Stimulated activated CD4-positive, alpha-beta T cell treated with anti-CD3 and anti-CD28 coated beads, Interleukin-4, amount 100 ng/mL, for 4 hours (primary cell): ENCODE measurements around the gene SLC44A5.
"Not testable (repeated sequence)": the region's sequence is repeated elsewhere in the genome, so short reads cannot be mapped to it uniquely, and the experiment has no call there.

Experiments
- DNase-seq, 2 experiments: peaks; one replicate each; pipeline ENCODE4 v3.0.0-alpha.2; 2020

SLC44A5 gene

DNA sequence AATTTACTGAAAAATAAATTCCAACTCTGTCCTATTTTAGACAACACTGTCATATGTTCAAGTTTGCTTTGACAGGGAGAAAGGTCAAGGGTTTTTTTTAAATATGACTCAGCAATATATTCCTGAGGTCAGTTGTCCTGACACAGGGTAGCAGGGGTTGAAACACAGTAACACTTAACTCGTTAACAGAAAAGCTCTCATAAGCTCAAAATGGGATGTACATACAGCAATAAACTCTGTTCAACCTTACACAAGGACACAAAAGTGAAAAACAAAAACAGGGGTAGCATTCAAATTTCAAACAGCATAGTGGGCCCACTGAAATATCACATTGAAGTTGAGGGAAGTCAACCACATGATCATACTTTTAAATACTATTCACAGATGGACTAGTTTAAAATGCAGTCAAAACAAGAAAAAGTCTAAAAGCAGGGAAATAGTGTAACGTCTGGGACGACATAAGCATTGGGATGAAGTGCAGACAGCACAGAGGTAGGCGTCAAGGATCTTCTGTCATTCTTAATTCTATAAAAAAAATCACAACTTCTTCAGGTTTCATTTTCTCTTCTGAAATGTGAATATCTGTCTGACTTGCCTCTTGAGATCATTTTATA, 89.9 kb downstream of the SLC44A5 start:
- no peak for DNase-seq

DNA sequence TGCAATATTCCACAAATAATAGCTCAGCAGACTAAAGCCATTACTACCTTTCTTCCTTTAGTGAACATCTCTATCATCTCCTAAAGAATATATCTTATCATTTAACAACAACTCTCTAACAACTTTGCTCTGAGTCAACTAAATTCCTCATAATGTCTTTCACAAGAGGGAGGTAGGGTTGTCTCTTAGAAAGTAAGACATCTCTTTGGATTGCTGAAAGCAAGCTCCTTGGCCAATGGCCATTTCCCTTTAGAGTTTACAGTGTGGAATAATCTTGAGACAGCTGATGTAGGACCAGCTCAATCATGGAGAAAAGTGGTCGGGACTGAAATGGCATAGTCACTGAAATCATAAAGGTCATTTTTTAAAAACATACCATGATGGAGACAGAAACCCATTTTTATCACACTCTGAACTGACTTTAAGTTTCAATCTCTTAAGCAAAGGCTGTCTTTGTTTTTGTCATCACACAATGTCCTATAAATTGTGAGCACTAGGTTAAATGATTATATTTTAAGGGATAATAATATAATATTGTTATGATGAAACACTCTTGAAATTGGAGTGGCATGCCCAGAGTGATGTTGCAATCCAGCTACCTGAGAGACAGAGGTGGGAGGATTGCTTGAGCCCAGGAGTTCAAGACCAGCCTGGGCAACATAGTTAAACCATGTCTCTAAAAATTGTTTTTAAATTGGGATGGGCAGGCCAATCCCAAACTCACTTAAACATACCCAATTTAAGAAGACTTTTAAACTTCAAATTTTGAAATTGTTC, 91.1 kb downstream of the SLC44A5 start:
- DNase-seq = no peak

DNA sequence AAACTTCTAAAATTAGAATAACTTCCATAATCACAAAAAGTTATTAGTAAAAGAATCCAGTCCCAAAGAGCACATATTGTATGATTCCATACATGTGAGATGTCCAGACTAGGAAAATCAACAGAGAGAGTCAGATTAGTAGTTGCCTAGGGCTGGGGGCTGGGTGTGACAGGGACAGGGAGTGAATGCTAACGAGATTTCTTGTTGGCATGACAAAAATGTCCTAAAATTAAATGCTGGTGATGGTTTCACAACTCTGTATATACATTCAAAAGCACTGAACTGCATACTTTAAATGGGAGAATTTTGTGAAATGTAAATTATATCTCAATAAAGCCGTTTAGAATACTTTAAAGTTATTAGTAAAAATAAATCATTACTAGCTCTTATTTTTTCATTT, 92.2 kb downstream of the SLC44A5 start:
- DNase-seq = no peak

DNA sequence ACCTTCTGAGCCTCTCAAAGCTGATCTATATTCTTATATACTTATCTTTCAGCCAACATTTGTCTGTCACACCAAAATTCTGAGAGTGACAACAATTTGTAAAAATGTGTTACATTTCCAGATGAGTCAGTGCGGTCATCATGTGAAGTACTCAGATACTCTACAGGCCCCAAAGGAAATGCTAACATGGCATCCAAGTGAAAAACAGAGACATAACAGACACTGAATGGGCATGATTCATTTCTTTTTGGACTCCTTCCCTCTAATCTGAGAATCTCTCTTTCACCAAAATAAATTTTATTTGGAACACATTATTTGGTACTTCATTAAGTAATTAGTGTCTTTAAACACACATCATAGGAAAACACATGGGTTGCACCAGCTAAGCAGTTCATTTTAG, 96.6 kb downstream of the SLC44A5 start:
- DNase-seq = no peak

DNA sequence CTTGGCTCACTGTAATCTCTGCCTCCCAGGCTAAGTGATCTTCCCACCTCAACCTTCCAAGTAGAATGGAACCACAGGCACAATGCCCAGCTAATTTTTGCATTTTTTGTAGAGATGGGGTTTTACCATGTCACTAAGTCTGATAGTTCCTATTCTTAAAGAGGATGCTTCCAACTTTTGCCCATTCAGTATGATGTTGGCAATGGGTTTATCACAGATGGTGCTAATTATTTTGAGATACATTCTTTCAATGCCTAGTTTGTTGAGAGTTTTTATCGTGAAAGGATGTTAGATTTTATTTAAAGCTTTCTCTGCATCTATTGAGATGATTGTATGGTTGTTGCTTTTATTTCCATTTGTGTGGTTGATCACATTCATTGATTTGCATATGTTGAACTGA, 103.9 kb downstream of the SLC44A5 start:
- no peak for DNase-seq

DNA sequence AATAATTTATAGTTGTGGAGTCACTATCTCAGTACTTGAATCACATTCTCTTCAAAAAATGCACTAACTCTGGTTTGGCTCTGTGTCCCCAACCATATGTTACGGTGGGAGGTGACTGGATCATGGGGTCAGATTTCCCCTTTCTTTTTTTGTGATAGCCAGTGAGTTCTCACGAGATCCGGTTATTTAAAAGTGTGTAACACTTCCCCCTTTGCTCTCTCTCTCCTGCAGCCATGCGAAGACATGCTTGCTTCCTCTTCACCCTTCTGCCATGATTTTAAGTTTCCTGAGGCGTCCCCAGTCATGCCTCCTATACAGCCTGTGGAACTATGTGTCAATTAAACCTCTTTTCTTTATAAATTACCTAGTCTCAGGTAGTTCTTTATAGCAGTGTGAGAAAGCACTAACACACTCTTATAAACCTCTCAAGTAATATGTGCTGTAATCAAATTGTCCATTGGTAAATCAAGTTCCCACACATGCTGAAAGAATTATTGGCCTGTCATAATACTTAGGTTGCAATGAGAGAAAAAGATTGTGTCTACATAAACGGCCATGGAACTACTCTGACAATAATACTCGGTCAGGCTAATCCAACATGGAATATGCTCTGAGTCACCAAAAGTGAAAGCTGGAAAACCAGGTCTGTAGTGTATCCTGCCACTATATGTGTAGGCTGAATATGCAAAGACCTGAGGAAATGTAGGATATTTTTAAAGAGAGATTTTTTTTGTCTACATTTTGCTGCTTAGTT, 107.5 kb downstream of the SLC44A5 start:
- DNase-seq = no peak

DNA sequence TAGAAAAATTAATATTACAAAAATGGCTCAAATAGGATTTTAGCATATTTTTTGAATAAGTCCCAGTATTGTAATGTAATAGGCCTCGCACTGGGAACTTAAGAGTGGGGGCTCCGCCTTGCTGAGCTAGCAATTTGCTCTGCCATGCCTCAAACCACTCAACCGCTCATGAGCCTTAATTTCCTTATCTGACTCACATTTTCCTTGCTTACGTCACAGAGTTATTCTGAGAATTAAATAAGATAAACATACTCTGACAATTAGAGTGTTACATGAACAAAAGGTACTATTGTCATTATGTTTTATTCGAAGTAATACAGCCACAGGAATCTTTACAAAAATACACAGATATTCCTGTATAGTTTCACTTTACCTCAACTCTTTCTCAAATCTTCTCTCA, 108.1 kb downstream of the SLC44A5 start:
- no peak for DNase-seq

DNA sequence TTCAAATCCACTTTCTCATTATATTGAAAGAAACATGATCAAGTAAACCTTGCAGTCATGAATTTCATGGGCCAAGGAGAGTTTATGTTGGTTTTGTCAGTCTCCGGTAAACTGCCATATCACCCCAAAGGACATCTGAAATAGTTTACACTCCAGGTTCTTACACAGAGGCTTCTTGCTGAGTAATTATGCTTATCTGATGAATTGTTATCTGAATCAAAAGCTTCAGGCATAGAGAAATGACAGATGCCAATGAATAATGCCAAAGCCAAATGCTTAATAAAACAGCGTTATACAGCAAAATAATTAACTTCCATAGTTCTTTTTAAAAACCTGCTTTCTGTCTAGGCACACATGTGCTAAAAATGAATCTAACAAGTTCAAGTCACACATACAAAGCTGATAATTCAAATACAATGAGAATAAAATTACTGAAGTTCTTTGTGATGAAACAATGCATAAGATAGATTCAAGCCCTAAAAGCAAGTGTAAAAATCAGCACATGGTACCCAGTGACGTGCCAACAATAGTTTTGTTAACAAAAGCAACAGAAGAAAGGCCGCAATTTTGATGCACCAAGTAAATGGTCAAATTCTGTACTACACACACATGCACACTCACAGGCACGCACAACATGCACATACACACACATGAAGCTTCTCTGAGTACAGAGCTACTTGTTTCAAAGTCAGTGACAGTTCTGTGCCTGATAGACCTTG, 109.2 kb downstream of the SLC44A5 start:
- no peak for DNase-seq

DNA sequence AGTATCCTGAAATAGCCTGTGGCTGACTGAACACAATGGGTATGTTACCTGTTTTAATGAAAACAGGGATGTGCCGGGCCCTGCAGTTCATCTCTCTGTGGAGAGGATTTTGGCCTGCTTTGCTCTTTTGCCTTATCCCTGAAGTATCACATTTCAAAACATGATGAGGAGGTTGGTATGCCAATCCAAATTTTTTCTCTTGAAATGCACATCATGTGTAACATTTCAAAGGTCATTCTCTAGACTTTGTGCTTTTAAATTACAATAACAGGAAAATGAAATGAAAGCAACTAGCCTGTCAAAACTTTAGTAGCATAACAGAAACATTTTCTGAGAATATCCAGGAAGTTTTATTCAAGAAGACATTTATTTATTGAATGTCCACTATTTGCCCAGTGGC, 118.9 kb downstream of the SLC44A5 start:
- DNase-seq = no peak

DNA sequence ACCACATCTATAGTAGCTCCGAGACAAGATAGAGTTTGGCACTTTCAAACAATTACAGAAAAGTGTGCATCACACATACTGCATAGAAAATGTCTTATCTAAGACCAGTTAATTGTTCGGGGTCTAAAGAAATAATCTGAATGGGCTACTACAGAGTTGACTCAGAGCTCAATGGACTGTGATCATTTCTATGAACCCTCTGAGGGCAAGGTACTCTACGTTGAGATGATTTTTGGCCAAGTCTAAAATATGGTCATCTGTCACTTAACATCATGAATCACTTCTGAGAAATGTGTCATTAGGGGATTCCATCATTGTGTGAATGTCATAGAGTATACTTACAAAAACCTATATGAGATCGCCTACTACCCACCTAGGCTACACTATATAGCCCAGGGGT, 123.5 kb downstream of the SLC44A5 start:
- DNase-seq = no peak

DNA sequence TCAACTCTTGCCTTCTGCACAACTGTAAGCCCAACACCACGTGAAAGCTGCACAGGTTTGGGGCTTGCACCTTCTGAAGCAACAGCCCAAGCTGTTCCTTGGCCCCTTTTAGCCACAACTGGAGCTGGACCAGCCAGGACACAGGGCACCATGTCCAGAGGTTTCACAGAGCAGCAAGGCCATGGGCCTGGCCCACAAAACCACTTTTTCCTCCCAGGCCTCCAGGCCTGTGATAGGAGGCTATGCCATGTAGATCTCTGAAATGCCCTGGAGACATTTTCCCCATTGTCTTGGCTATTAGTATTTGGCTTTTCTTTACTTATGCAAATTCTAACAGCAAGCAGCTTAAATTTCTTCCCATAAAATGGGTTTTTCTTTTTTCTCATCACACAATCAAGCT, 126.1 kb downstream of the SLC44A5 start:
- no peak for DNase-seq

DNA sequence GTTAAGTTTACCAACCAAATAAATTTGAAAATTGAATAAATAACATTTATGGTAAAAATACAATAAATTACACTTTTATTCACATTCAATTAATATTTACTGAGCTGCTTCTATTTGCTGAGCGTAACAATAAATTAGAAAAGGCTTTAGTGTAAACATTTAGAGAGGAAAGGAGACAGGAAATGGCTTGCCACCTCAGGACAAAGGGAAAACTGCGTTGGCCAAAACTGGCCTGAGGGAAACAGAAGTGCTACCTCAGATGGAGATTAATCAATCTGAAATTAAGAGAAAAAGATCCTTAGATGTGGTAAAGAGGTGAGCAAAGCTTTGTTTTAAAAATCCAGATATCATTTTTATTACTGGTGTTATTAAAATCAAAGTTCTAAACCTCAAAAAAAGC, 128.0 kb downstream of the SLC44A5 start:
- no peak for DNase-seq

DNA sequence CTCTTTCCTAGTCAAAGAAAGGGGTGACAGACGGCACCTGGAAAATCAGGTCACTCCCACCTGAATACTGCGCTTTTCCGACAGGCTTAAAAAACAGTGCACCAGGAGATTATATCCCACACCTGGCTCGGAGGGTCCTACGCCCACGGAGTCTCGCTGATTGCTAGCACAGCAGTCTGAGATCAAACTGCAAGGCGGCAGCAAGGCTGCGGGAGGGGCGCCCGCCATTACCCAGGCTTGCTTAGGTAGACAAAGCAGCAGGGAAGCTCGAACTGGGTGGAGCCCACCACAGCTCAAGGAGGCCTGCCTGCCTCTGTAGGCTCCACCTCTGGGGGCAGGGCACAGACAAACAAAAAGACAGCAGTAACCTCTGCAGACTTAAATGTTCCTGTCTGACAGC, 134.4 kb downstream of the SLC44A5 start:
- DNase-seq = not testable (repeated sequence)

DNA sequence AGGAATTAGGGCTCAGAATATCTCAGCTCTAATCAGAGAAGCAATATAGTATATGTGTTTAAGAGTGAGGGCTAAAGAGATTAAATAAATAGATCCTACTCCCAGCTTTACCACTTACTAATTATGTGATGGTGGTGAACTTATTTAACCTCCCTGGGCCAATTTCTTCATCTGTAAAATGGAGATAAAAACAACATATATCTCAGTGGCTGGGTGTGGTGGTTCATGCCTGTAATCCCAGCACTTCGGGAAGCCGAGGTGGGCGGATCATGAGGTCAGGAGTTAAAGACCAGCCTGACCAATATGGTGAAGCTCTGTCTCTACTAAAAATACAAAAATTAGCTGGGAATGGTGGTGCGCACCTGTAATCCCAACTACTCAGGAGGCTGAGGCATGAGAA, 135.2 kb downstream of the SLC44A5 start:
- DNase-seq = no peak

DNA sequence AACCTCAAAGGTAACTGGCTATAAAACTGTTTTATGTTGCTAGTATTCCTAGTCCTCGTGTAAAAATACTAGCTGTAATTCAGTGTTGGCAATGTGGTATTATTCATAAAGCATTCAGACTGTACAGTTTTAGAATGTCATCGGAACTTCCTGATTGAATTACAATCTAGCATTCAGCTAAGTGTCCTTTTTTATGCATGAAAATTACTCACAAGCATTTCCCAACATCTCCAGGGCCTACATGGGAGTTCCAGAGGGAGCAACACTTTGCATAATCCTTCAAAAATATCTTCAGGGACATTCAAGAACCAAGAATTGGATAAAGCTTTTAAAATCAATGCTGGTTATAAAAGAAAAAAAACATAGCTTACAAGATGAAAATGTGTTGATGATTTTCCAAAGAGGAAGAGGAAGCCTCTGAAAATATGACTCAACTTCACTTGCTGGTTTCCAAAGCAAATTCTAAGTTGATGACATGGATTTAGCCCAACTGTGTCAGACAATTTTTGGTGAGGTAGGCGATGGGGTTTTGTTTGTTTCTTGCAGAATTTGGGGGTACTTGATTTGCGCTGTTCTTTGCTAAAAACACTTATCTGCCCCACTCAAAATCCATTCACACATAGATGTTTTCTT, 137.8 kb downstream of the SLC44A5 start:
- DNase-seq = no peak

DNA sequence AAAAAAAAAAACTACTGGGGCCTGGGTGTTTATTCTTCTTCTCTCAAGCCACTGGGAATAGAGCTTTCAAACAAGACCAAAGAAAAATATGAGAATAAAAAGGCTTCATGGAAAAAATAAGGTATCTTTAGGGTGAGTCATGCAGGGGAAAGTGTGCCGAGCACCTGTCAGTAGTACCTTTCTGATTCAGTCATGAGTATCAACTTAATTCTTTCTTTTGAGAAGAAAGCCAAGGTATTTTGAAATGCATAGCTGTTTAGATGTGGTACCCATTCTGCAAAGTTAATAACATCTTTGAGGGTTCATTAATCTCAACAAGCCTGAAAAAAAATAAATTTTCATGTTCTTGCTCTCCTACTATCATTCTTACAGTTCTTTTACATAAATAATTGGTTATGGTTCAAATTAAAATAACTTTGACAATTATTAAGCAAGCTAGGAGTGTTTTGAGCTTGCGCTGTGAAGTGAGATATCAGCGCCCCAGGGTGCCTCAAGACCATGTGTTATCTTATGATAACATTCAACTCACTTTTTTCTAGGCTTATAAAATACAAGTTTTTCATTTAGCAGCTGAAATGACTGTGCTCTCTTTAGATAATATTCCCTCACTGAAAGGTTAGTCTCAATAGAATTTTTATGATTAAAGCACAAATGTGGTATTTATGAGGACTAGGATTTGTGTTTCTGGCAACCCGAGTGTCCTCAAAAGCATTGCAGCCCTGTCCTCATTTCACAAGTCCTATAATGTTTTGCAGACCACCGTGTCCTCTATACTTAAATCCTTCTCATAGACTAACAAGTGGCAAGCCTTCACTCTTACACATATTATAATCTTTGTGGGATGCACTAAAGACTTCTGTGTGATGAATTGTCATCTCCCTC, 138.6 kb downstream of the SLC44A5 start:
- no peak for DNase-seq

DNA sequence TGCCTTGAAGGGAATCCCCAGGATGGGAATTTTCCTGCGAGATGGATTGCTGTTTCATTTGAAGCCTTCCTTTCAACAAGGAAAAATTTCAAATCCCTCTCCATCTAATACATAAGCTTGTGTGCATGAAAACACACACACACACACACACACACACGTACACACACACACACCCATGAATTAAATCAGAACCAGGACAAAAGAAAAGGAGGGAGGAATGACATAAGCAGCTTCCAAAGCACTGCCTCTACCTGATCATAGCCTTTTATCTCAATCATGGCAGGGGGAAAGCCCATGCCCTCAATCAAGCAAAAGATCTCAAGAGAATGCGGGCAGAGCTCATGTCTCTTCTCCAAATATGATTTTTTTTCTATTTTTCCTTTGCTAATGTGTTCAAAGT, 139.7 kb downstream of the SLC44A5 start:
- no peak for DNase-seq

DNA sequence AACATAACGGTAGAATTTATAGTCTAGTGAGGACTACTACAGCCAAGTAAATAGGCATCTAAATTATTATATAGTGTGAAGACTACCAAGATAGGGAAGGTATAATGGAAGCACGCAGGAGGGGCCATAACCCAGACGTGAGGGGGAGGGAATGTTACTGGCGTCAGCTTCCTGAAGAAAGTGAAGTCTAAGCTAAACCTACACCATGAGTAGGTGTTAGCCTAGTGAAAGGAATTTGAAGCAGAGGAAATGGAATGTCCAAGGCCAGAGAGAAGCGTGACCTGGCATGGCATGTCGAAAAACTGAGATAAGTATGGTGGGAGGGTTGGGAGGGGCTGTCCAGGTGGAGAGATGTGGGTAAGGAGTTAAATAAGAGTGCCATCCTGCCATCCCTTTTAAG, 140.5 kb downstream of the SLC44A5 start:
- DNase-seq = no peak

DNA sequence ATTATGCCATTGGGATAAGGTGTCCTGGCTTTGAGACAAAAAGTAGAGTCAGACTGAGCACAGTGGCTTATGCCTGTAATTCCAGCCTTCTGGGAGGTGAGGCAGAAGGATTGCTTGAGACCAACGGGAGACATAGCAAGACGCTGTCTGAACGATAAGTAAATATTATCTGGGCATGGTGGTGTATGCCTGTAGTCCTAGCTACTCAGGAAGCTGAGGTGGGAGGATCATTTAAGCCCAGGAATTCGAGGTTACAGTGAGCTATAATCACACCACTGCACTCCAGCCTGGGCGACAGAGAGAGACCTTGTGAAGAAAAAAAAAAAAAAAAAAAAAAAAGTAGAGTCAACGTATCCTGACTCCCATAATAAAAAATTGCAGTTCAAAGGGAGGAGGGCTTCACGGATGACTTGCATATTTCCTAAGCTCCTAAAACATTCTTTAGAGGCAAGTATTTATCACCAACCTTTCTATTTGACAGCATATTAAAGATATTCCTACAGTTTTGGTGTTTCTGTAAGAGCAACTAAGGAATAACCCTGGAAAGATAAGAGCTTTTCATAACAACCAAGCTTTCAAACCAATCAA, 141.2 kb downstream of the SLC44A5 start:
- no peak for DNase-seq

DNA sequence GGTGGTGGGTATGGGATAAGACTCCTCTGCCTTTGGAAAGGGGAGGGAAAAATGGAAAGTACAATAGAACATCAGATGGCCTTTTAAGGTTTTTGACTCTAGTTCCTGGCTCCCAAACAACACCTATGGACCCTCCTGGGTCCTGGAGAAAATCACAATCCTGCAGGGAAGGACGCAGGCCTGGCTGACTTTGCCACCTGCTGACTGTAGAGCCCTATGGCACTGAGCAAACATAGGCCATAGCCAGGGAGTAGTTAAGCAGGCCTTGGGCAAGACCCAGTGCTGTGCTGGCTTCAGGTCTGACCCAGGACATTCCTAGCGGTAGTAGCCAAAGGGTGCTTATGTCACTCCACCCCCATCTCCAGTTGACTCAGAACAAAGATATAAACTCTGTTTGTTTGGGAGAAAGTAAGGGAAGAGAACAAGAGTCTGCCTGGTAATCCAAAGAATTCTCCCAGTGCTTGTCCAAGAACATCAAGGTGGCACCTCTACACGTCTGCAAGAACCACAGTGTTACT, 149.0 kb downstream of the SLC44A5 start:
- no peak for DNase-seq

DNA sequence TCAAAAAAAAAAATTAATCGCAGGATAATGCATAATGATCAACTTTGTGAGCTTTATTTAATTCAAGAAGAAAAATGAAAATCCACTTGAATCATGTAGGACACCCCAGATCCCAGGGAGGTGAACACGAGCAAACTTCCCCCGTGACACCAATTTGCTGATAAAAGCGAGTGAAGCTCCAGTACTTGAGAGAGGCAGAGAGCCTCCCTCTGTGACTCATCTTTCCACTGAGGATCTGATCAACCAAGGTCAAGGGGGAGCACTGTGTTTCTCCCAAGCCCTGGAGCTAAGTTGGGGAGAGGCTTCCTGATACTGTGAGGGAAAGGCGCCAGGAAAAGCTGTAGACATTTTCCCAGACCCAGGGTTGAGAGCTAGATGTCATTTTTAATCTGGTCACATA, 160.9 kb downstream of the SLC44A5 start:
- DNase-seq = no peak
